Skin of body (tissue), 2 donors: Measurements from ENCODE around the gene RPH3AL. TPM values are rescaled to one million over a fixed set of nuclear protein-coding genes. Genes with fewer than 3 reads are reported as not detected.
"Not testable (repeated sequence)": the region's sequence is repeated elsewhere in the genome, so short reads cannot be mapped to it uniquely, and the experiment has no call there.

ENCODE experiments used
- DNase-seq: peaks from one replicate; lab custom pipeline; 2025; lab: John Stamatoyannopoulos, UW
- total RNA-seq: library from RNA; depleted of rRNA; stranded (reverse); fragments of >200 nt; gene quantifications from one replicate; pipeline ENCODE4 v1.2.3, GENCODE V29; 2014

RPH3AL gene
- total RNA-seq, 1 donor from 2014 or later: 4.8 TPM

GRCh38 chr17:320139-320538, 32.5 kb downstream of the RPH3AL start:
- DNase-seq: no peak

GRCh38 chr17:319266-319665, 33.3 kb downstream of the RPH3AL start:
- no peak for DNase-seq

- DNase-seq: not testable (repeated sequence)
These were observed 35.5 kb downstream of the RPH3AL start for GRCh38 chr17:317070-317469.

DNA sequence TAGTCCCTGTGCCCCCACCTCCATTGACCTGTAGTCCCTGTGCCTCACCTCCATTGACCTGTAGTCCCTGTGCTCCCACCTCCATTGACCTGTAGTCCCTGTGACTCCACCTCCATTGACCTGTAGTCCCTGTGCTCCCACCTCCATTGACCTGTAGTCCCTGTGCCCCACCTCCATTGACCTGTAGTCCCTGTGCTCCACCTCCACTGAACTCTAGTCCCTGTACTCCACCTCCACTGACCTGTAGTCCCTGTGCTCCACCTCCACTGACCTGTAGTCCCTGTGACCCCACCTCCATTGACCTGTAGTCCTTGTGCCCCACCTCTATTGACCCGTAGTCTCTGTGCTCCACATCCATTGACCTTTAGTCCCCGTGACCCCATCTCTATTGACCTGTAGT, 37.2 kb downstream of the RPH3AL start:
- not testable (repeated sequence) for DNase-seq

GRCh38 chr17:314614-314944, 38.0 kb downstream of the RPH3AL start:
- not testable (repeated sequence) for DNase-seq

DNA sequence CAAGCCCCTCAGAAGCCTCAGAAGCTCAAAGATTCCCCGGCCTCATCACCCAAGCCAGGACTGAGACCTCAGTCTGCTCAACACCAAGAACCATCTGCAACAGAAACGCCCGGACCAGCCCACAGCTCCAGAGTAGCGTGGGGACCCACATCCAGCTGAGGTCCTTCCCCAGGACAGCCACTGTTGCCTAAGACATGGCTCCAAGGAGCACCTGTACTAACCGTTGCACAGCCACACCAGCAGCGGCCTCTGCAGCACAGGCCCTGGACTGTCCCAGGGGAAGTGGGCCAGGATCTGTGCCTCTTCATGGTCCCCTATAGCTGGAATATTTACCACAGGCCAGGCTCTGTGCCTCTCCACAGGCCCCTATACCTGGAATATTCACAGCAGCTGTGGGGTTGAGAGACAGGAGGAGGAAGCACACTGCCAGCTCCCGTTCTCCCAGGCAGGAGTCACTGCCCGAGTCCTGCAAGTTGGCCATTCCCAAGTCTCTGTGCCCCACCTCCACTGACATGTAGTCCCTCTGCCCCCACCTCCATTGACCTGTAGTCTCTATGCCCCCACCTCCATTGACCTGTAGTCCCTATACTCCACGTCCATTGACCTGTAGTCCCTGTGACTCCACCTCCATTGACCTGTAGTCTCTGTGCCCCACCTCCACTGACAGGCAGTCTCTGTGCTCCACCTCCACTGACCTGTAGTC, 38.5 kb downstream of the RPH3AL start:
- DNase-seq: no peak

DNA sequence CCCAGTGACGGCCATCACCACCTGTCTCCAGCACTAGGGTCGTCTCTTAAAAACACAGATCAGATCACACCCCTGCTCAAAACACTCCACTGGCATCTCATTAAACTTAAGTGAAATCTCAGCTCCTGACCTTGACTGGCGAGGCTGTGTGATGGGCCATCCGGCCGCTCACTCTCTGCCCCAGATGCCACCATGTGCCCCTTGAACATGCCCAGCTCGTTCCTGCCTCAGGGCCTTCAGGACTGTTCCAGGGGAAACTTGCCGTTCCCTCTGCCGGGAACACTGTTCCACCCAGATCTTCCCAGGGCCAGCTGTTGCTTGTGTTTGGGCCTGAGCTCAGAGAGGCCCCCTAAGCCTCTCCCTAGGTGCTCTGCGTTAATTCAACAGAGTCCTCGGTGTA, 39.4 kb downstream of the RPH3AL start:
- no peak for DNase-seq

DNA sequence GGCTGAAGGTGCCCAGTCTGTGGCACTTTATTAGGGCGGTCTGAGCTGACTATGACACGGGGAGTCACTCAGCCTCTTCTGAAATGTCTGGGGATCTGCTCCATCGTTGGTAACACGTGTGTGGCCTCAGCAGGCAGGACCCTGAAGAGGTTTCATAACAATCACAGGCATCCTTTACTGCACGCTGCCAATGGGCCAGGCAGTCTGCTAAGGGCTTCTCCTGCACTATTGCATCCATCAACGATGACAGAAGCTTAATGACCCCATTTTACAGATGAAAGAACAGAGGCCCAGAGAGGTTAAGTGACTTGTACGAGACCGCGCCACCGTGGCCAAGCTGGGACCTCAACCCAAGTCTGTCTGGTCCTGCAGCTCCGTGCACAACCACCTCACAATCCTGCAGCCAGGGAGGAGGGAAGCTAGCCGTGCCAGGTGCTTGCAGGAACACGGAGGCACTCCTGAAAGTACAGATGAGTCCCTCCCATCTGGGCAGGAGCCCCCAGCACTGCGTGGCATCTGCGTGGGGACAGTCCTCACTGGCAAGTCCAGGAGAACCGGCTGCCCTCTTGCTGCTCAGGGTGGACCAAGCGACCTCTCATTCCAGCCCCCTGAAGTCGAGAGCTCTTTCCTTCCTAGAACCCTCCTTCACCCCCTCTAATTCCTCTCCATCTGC, 40.0 kb downstream of the RPH3AL start:
- no peak for DNase-seq

GRCh38 chr17:311119-311782, 41.4 kb downstream of the RPH3AL start:
- DNase-seq: no peak

DNA sequence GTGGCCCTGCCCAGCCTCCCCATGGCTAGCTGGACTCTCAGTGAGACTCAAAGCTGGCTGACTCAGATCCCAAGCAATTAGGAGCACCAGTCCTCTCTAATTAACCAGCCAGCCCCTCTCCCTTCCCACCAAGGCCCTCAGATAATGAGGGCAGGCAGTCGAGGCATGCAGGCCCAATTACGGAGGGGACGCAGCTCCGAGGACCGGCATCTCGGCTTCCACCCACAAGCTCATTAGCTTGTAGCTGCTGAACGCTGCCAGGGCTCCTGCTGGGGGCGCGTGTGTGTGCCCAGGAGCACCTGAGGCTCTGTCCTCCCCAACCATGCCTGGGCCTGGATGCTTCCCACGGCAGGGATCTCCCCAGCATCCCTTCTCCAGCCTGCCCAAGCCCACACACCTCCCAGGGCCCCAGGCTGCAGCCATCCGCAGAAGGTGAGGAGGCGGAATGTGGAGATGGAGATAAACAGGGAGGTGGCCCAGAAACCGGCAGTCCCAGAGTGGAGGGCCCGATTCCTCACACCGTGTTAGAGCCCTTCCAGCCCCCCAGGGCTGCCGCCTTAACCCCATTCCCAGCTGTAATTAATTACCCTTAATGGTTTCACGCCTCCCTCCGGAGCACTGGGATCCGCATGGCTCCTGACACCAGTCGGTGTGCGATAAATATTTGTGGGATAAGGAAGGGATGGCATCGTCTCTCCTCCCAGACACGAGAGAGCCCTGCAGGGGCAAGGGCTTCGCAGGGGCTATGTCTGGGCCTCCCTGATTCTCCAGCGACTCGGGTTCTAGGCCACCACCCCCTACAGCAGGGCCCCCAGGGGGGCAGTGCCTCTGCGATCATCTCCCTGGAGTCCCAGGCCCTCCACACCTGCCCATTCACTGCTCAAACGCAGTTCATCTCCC, 42.2 kb downstream of the RPH3AL start:
- DNase-seq: no peak

DNA sequence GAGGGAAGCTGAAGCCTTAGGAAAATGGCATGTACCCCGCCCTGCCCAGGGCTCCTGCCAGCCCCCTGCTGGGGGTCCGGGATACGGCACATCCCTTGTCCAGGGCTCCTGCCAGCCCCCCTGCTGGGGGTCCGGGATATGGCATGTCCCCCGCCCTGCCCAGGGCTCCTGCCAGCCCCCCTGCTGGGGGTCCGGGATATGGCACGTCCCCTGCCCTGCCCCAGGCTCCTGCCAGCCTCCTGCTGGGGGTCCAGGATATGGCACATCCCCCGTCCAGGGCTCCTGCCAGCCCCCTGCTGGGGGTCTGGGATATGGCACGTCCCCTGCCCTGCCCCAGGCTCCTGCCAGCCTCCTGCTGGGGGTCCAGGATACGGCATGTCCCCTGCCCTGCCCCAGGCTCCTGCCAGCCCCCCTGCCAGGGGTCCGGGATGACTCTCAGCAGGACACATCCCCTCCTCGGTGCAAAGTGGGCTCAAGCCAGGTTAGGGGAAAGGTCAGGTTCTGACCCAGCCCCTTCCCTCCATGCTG, 43.2 kb downstream of the RPH3AL start:
- DNase-seq: no peak

- DNase-seq: no peak
These were observed 44.7 kb downstream of the RPH3AL start for GRCh38 chr17:307741-308507.

DNA sequence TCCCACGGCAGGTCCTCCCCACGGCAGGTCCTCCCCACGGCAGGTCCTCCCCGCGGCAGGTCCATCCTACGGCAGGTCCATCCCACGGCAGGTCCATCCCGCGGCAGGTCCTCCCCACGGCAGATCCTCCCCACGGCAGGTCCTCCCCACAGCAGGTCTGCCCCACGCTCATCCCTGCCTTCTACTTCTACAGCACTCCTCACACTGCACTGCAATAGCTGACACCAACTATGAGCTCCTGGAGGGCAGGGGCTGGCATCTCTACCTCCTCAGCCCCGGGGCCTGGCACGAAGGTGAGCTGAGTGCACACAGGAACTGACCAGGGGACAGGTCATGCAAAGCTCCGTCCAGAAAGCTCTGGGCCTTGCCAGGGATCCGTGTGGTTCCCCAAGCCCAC, 45.3 kb downstream of the RPH3AL start:
- no peak for DNase-seq

DNA sequence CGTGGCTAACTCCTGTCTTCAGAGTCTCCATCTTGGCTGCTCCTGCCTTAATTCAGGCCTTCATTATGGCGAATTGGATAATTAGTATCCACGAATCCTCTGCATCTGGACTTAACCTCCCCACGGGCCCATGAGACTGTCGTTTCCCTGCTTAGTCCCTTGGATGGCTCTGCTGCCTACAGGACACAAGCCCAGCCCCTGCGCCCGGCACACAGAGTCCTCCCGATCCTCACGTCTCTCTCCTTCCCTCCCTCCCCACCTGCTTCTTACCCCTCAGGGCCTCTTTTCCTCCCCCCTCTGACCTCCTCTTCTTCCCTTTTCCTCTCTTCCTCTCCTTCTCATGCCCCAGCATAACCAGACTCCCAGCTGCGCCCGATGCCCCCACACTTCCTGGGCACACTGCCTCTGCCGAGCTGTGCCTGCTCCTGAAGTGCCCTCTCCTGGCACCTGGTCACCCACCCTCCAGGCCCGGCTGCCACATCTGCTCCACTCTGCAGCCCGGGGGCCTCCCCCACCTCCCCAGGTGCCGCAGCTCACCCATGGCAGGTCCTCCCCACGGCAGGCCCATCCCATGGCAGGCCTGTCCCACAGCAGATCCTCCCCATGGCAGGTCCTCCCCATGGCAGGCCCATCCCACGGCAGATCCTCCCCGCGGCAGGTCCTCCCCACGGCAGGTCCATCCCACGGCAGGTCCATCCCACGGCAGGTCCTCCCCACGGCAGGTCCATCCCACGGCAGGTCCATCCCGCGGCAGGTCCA, 45.9 kb downstream of the RPH3AL start:
- DNase-seq: no peak

- DNase-seq: no peak
These were observed 46.5 kb downstream of the RPH3AL start for GRCh38 chr17:306116-306515.

DNA sequence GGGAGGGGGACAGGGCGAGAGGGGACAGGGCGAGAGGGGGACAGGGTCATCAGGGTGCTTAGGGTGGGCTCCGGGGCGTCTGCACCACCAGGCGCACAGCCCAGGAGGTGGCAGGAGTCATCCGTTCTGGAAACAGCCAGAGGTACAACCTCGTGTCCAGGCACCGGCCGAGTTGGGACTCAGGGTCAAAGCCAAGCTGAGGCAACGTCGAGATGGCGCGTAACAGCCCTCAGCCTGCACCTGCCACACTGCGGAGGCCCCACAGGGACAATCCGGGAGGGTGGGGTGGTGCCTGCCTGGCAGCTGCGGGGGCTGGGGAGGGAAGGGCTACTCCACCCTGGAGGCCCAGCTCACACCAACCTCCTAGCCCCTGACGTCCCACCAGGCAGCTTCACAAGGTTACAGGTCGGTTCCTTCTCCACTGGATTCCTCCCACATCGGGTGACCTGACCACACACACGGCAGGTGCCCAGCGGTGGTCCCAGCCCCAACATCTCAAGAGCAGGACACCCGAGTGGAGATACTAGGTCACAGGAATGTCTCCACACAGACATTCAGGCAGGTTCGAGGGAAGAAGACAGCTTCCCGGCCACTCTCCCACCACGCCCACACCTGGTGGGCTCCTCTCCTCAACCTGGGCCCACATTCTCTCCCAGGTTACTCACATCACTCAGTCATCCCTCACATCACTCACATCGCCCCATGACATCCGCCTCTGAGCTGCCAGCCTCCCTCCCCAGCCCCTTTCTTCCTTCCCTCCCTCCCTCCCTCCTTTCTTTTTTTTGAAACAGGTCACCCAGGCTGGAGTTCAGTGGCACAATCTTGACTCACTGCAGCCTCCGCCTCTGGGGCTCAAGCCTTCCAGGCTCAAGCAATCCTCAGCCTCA, 47.3 kb downstream of the RPH3AL start:
- no peak for DNase-seq

DNA sequence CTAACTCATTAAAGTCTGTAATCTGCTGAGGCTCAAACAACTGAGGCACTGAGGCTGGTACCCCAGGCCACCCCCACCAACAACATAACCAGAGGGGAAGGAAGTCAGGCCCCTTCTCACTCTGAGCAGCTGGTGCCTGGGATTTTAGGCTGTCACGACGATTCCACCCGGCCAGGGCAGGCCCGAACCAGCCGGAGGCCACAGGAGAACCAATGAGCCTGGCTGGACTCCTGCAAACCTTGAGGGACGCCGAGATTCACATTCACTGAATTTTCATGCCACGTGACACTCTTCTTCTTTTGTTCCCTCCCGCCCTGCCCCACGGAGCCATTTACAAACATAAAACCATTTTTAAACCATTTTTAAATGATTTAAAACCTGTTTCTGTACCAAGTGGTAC, 48.1 kb downstream of the RPH3AL start:
- no peak for DNase-seq

DNA sequence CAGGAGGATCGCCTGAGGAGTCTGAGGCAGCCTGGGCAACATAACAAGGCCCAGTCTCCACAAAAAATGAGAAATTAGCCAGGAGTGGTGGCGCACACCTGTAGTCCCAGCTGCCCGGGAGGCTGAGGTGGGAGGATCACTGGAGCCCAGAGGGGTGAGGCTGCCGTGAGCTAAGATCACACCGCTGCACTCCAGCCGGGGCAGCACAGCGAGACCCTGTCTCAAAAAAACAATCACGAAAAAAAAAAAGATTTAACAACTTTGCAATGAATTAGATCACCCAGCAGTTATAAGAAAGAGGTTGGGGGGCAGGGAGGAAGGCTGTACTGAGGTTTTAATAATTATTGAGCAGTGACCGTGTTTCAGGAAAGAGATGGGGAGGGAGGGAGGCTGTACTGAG, 49.4 kb downstream of the RPH3AL start:
- no peak for DNase-seq

GRCh38 chr17:302300-302698, 50.3 kb downstream of the RPH3AL start:
- DNase-seq: no peak
